Measurements from ENCODE around the gene CAMSAP3.
A peak's percentile ranks its signal among the peaks of the same experiment; 100 is the strongest.

The CAMSAP3 gene, protein sequence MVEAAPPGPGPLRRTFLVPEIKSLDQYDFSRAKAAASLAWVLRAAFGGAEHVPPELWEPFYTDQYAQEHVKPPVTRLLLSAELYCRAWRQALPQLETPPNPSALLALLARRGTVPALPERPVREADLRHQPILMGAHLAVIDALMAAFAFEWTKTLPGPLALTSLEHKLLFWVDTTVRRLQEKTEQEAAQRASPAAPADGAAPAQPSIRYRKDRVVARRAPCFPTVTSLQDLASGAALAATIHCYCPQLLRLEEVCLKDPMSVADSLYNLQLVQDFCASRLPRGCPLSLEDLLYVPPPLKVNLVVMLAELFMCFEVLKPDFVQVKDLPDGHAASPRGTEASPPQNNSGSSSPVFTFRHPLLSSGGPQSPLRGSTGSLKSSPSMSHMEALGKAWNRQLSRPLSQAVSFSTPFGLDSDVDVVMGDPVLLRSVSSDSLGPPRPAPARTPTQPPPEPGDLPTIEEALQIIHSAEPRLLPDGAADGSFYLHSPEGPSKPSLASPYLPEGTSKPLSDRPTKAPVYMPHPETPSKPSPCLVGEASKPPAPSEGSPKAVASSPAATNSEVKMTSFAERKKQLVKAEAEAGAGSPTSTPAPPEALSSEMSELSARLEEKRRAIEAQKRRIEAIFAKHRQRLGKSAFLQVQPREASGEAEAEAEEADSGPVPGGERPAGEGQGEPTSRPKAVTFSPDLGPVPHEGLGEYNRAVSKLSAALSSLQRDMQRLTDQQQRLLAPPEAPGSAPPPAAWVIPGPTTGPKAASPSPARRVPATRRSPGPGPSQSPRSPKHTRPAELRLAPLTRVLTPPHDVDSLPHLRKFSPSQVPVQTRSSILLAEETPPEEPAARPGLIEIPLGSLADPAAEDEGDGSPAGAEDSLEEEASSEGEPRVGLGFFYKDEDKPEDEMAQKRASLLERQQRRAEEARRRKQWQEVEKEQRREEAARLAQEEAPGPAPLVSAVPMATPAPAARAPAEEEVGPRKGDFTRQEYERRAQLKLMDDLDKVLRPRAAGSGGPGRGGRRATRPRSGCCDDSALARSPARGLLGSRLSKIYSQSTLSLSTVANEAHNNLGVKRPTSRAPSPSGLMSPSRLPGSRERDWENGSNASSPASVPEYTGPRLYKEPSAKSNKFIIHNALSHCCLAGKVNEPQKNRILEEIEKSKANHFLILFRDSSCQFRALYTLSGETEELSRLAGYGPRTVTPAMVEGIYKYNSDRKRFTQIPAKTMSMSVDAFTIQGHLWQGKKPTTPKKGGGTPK

DNA sequence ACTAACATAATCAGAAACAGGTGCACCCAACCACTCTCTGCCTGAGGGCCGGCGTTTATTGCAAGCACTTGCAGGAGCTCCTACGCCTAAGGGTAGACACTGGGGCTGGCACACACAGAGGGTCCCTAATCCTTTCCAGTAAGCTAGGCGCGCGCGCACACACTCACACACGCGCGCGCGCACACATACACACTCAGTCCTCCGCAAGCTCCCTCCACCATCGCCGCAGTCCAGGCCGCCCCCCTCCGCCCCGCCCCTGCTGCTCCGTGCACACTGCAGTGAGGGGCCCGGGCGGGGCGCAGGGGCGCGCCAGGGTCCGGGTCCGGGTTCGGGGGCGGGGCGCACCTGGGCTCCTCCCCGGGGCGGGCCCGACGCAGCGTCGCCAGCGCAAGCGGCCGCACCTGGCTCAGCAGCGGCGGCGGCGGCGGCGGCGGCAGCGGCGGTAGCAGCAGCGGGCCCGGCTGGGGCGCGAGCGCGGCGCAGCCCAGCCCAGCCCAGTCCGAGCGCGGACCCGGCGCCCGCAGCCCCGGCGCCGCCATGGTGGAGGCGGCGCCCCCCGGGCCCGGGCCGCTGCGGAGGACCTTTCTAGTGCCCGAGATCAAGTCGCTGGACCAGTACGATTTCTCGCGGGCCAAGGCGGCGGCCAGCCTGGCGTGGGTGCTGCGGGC lies at the start of gene CAMSAP3:
CAMSAP3 (plus strand) TSS at position 398 of the 668 bp plus-strand sequence; CDS start at position 538, 140 bp downstream.
- peak; percentile 53 for DNase-seq

DNA sequence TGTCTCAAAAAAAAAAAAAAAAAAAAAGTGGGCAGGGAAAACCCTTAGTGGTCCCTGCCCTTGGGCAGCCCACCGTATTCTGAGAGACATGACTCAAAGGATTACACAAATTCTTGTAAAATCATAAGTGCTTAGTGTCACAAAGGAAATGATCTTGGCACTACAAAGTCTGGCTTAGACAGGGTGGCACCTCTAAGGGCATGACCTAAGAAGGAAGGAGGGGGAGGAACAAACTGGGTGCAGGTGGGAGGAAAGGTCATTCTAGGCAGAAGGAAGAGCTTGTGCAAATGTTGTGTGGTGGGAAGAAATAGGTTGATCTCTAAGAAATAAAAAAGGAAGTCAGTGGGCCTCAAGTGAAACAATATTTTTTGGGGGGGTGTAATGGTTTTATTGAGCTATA lies 49.8 kb upstream of the CAMSAP3 start:
- DNase-seq: no peak

DNA sequence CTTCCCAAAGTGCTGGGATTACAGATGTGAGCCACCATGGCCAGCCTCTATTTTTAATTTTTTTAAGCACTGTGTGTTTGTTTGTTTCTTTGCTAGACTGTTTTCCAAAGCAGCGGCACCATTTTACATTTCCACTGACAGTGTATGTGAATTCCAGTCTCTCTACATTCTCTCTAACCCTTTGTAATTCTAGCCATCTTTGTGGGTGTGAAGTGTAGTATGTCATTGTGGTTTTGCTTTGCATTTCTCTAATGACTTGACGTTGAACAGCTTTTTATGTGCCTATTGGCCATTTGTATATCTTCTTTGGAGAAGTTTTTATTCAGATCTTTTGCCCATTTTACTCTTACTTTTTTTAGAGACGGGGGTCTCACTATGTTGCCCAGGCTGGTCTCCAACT lies 48.5 kb upstream of the CAMSAP3 start:
- no peak for DNase-seq

DNA sequence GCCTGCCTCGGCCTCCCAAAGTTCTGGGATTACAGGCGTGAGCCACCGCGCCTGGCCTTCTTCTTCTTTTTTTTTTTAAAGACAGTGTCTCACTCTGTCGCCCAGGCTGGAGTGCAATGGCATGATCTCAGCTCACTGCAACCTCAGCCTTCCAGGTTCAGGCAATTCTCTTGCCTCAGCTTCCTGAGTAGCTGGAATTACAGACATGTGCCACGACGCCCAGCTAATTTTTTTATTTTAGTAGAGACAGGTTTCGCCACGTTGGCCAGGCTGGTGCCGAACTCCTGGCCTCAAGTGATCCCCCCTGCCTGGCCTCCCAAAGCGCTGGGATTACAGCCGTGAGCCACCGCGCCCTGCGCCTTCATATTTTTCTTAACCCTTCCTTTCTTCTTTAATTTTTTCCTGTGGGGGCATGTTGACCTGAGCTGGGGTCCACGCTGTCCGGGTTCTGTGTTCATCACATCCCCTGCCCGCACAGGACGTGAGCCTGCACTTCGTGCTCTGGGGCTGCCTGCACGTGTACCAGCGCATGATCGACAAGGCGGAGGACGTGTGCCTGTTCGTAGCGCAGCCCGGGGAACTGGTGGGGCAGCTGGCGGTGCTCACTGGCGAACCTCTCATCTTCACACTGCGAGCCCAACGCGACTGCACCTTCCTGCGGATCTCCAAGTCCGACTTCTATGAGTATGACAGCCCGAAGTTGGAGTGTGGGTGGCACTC lies 46.1 kb upstream of the CAMSAP3 start:
- DNase-seq: no peak

DNA sequence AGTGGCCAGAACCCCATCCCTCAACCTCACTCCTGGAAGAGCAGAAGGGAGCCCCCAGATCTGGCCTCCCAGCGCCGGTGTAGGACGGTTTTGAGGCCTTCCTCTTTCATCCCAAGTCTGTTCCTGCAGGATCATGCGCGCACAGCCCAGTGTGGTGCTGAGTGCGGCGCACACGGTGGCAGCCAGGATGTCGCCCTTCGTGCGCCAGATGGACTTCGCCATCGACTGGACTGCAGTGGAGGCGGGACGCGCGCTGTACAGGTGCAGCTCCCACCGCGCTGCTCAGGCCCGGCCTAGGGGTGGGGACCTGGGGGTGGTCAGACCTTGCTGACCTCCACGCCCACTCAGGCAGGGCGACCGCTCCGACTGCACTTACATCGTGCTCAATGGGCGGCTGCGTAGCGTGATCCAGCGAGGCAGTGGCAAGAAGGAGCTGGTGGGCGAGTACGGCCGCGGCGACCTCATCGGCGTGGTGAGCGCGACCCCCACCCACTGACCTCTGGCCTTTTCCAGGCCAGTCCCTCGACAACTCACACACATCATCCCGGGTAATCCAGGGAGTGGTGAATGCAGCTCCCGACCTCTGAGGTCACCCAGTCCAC lies 45.4 kb upstream of the CAMSAP3 start:
- DNase-seq: no peak

DNA sequence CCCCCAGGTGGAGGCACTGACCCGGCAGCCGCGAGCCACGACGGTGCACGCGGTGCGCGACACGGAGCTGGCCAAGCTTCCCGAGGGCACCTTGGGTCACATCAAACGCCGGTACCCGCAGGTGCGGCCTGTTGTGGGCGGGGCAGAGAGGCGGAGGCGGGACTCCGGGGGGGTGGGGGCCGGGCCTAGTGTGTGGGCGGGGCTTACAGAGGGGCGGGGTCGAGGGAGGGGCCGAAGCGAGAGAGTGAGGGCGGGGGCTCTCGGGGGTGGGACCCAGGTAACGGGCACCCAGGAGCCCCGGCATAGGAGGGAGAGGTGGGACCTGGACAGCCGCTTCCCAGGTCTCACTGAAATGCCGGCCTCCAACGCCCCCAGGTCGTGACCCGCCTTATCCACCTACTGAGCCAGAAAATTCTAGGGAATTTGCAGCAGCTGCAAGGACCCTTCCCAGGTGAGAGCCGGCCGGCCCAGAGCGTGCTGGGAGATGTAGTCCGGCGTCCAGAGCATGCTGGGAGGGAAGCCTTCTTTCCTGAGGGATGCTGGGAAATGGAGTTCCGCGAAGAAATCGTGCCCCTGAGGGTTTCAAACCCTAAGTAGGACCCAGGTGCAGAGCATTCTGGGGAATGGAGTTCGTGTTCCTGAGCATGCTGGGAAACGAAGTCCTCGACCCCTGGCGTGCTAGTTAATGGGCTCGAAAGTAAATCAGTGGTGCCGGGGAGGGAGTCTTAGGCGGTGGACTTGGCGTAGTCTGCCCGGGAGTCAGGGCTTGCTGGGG lies 44.5 kb upstream of the CAMSAP3 start:
- DNase-seq: peak; percentile 64

DNA sequence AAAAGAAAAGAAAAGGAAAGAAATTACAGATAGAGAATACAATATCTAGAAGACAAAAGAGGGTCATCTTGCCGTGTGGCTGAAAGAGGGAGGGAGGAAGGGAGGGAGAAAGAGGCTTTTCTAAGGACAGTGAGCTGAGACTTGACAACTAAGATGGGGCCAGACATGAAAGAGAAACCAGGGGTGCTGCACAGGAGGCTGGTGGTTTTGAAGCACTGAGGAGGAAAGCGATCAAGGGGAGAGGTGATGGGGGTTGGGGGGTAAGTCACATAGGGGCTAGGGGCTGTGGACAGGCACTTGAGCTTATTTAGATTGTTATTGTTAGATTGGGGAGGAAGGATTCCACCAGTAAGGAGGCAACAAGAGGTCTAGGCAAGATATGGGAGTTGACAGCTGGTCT lies 42.9 kb upstream of the CAMSAP3 start:
- DNase-seq: no peak

DNA sequence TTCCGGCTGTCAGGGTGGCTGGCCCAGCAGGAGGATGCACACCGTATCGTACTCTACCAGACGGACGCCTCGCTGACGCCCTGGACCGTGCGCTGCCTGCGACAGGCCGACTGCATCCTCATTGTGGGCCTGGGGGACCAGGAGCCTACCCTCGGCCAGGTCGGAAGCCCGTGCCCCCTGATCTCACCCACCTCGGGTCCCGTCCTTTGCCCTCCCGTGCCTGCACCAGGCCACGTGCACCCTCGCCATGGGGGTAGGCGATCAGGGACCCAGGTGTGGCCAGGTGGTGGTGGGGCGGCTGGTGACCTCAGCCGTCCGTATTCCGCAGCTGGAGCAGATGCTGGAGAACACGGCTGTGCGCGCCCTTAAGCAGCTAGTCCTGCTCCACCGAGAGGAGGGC lies 41.1 kb upstream of the CAMSAP3 start:
- no peak for DNase-seq

DNA sequence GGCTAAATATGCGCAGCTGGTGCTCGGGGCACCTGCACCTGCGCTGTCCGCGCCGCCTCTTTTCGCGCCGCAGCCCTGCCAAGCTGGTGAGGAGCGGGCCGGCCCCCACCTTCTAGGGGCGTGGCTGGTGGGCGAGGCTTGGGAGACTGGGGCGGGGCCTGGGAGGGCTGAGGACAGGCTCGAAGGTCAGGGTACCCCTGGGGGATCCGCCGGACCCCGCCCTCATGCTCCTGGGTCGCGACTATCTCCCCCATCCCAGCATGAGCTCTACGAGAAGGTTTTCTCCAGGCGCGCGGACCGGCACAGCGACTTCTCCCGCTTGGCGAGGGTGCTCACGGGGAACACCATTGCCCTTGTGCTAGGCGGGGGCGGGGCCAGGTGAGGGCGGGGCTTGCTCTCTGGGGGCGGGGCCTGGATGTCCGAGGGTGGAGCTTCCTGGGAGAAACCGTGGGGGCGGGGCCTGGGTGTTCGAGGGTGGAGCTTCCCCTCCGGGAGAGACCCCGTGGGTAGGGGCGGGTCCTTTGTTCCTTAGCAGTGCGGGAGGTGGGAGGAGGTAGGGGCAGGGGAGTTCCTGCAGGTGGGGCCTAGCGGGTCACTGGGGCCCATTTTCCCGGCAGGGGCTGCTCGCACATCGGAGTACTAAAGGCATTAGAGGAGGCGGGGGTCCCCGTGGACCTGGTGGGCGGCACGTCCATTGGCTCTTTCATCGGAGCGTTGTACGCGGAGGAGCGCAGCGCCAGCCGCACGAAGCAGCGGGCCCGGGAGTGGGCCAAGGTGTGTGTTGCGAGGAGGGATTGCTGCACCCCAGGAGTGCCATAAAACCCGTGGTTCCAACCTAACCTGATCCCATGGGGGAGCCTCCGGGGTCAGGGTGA lies 40.4 kb upstream of the CAMSAP3 start:
- no peak for DNase-seq

DNA sequence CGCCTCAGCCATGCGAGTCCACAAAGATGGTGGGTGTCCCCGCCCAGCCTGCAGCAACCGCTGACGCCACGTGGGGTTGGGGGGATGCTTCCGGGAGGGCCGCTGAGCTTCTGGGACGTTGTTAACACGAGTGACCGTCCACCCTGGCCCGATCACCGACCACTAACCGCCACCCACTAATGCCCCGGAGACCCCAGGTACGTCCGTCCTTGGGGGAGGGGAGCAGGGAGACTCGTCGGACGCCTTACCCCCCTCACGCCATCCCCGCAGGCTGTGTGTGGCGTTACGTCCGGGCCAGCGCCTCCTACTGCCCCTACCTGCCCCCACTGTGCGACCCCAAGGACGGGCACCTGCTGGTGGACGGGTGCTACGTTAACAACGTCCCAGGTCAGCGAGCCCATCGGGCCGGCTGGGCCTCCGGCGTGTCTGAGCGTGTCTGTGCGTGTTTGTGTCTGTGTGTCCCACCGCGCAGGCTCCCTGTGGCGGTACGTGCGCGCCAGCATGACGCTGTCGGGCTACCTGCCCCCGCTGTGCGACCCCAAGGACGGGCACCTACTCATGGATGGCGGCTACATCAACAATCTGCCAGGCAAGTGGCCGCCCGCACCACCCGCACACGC lies 38.9 kb upstream of the CAMSAP3 start:
- DNase-seq: no peak

DNA sequence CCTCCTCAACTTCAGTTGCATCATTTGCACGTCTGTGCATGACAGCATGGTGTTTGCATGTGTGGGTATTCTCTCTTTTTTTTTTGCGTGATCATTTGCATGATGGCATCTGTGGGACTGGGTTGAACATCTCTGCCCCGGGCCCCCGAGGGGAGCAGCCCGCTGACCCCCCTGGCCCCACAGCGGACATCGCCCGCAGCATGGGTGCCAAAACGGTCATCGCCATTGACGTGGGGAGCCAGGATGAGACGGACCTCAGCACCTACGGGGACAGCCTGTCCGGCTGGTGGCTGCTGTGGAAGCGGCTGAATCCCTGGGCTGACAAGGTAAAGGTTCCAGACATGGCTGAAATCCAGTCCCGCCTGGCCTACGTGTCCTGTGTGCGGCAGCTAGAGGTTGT lies 37.0 kb upstream of the CAMSAP3 start:
- no peak for DNase-seq

DNA sequence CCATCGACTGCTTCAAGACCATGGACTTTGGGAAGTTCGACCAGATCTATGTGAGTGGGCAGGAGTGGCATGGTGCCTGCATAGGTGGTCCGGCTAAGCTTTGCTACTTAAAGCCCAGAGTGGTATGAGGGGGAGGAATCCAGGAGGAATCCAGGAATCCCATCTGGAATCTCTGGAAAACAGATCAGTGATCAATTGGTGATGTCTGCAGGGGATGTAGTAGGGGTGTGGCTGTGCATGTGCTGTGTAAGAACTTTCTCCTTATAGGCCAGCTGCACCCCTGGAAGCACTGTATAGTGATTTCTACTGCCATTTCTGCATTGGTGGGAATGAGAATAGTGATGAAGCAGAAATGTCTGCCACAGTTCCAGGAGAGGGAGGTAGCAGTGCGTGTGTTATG lies 36.6 kb upstream of the CAMSAP3 start:
- no peak for DNase-seq

DNA sequence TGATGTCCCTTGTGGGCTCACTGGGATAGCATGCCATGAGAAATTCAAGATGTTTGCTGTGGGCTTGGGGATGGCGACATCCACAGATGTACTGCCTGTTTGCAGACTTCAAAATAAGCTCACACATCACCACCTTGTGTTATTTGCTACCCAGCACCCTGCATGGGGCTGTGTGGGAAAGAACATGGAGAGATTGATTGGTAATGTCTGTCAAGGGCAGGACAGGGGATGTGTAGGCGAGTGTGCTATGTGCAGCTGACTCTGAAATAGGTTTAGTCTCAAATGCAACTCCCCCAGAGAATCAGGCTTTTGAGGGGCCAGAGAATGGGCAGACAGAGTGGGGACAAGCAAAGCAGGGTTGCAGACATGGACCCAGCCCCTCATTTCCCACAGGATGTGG lies 35.4 kb upstream of the CAMSAP3 start:
- no peak for DNase-seq

DNA sequence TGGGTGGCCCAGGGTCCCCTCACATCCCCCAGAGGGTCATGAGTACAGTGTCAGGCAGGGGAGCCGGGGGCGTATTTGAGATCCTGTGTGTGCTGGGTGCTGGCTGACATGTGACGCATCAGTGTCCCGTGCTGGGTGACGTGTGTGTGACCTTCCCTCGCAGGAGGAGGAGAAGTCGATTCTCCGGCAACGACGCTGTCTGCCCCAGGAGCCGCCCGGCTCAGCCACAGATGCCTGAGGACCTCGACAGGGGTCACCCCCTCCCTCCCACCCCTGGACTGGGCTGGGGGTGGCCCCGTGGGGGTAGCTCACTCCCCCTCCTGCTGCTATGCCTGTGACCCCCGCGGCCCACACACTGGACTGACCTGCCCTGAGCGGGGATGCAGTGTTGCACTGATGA lies 34.3 kb upstream of the CAMSAP3 start:
- DNase-seq: no peak

DNA sequence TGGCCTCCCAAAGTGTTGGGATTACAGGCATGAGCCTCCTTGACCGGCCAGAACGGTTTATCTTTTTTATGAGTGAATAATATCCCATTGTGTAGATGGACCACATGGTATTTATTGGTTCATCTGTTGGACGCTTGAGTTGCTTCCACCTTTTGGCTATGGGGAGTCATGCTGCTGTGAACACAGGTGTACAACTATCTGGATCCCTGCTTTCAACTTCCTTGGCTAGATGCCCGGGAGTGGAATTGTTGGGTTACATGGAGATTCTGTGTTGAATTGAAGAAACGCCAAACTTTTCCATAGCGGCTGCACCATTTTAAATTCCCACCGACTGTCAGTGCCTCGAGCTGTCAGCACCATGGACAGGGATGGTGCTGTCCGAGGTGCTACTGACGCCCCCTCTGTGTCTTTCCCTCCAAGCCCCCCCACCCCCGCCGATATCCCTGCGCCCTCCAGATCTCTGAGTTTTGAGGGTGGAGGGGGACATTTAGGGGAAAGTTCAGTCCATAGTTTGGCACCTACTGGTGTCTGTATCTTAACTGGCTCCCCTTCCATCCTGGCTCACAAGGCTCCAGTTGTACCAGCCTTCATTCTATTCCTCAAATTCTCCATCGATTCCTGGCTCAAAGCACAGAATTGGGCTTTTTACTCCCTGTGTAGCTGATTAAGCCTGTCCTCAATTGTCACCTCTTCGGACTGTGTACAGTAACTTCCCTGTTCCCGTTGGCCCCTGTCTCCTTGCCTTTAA lies 32.8 kb upstream of the CAMSAP3 start:
- DNase-seq: no peak

DNA sequence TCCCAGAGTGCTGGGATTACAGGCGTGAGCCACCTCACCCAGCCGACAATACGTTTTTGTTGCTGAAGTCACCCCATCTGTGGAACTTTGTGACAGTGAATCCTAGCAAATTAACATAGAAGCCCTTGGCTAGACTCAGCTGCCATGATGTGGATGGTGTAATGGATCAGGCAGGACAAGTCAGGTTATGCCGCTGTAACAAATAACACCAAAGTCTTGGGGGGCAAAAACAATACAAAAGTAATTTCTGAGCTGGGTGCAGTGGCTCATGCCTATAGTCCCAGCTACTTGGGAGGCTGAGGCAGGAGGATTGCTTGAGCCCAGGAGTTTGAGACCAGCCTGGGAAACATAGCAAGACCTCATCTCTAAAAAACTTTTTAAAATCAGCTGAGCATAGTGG lies 30.8 kb upstream of the CAMSAP3 start:
- no peak for DNase-seq

DNA sequence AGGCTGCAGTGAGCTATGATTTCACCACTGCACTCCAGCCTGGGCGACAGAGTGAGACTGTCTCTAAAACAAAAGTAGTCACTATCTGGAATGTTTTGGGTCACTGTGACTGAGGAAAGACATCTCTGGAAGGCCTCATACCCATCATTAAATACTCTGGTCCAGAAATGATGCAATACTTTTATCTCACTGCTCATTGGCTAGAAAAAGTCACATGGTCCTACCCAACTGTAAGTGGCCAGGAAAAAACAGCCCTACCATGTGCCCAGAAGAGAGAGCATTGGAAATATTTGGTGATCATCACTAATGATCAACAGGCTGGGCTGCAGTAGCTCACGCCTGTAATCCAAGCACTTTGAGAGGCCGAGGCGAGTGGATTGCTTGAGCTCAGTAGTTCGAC lies 30.3 kb upstream of the CAMSAP3 start:
- DNase-seq: no peak

DNA sequence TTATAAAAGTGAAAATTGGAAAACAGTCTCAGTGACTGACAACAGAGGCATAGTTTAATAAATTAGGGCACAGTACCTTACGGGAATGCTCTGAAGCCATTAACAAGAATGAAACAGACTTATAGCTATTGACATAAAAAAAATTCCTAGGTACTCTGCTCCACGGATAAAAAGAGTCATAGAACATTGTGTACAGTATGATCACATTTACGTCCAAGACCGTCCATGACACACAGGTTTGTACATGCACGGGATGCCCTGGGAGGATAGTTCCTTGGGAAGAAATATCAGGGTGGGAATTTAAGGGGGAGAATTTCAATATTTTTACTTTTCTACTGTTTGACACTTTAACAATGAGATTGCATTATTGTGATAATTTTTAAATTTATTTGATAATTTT lies 24.9 kb upstream of the CAMSAP3 start:
- no peak for DNase-seq

All from CD4-positive, alpha-beta T cell treated with Interleukin-17A for 4 hours (primary cell).